ENCODE measurements around the gene EFHC1.

EFHC1 gene

DNA sequence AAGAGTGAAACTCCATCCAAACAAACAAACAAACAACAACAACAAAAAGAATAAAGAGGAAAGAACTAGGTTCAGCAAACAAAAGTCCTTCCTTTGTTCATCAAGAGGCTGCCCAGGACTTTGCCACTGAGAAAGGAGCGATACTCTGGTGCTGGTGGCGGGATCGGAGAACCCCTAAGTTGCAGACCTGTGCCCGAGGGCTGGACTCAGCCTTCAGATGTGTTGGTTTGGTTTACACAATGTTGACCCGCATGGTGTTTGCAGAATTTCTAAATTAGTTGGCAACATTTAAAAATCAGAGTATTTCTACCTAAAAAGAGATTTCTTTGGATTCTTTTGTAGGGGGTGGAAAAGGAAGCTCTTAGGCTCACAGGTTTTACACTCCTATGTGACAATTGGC lies 114.2 kb downstream of the EFHC1 start:
- no peaks in the 10 kb centered on the region for H3K36me3 ChIP-seq (ENCODE audit: low read length)
- no peaks in the 10 kb centered on the region for H3F3A ChIP-seq (ENCODE audit: insufficient read depth)
- H3K4me2 ChIP-seq (ENCODE audit: low read depth, low read length, poor library complexity, severe bottlenecking) = no peak overlapping the region
- H3K27me3 ChIP-seq (ENCODE audit: low read length) = no peaks in the 10 kb centered on the region
- H3K9me2 ChIP-seq (replicated peaks; ENCODE audit: insufficient read depth, low read length) = no peaks in the 10 kb centered on the region
- no peak overlapping the region for H2AFZ ChIP-seq (ENCODE audit: low read depth, low read length, severe bottlenecking)
- no peaks in the 10 kb centered on the region for H3K79me2 ChIP-seq (ENCODE audit: insufficient read depth, low read length)
- H3K9ac ChIP-seq (ENCODE audit: low read length) = no peak overlapping the region
- H3K4me3 ChIP-seq (ENCODE audit: insufficient read depth, low read length, poor library complexity, severe bottlenecking) = no peak overlapping the region
- TF ChIP-seq, protein P1, sequence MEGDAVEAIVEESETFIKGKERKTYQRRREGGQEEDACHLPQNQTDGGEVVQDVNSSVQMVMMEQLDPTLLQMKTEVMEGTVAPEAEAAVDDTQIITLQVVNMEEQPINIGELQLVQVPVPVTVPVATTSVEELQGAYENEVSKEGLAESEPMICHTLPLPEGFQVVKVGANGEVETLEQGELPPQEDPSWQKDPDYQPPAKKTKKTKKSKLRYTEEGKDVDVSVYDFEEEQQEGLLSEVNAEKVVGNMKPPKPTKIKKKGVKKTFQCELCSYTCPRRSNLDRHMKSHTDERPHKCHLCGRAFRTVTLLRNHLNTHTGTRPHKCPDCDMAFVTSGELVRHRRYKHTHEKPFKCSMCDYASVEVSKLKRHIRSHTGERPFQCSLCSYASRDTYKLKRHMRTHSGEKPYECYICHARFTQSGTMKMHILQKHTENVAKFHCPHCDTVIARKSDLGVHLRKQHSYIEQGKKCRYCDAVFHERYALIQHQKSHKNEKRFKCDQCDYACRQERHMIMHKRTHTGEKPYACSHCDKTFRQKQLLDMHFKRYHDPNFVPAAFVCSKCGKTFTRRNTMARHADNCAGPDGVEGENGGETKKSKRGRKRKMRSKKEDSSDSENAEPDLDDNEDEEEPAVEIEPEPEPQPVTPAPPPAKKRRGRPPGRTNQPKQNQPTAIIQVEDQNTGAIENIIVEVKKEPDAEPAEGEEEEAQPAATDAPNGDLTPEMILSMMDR (IDR thresholded peaks at IDR 0.05; ENCODE audit: insufficient read depth, low read length, poor library complexity, severe bottlenecking) = no peak
- TF ChIP-seq EZH2phosphoT487 (conservative IDR thresholded peaks at IDR 0.05; ENCODE audit: low read length) = no peak
- H3K9me3 ChIP-seq (ENCODE audit: insufficient read depth, low read length) = no peaks in the 10 kb centered on the region
- no peak overlapping the region for H3K27ac ChIP-seq (ENCODE audit: low read depth, low read length)
- H4K20me1 ChIP-seq (ENCODE audit: low read depth, low read length) = no peaks in the 10 kb centered on the region

DNA sequence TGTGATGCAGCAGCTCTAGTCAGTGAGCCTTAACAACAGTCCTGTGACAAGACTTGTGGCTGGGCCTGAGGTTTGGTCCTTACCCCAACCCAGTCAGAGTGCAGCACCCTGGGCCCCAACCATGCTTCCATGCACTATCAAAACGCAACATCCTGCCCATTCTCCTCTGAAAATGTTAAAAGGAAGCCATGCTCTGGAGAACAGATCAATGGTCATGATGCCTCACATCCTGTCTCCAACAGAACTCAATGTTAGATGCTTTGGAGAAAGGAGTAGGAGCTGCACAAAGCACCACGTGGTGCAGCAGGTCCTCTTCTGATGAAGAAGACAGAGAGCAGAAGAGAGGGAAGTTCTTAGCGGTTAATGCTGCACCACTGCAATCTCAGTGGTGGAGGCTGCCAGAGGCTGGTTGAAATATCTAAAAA lies 114.8 kb downstream of the EFHC1 start:
- Histone ChIP-seq H3K27me3 (ENCODE audit: low read length) (no peaks in the 10 kb centered on the region), H4K20me1 (ENCODE audit: low read depth, low read length) (no peaks in the 10 kb centered on the region), H3F3A (ENCODE audit: insufficient read depth) (no peaks in the 10 kb centered on the region), H3K27ac (ENCODE audit: low read depth, low read length) (no peak overlapping the region), H3K36me3 (ENCODE audit: low read length) (no peaks in the 10 kb centered on the region), H3K9ac (ENCODE audit: low read length) (no peak overlapping the region), H3K9me2 (replicated peaks; ENCODE audit: insufficient read depth, low read length) (no peaks in the 10 kb centered on the region), H3K9me3 (ENCODE audit: insufficient read depth, low read length) (no peaks in the 10 kb centered on the region), H2AFZ (ENCODE audit: low read depth, low read length, severe bottlenecking) (no peak overlapping the region), H3K4me2 (ENCODE audit: low read depth, low read length, poor library complexity, severe bottlenecking) (no peak overlapping the region), H3K79me2 (ENCODE audit: insufficient read depth, low read length) (no peaks in the 10 kb centered on the region), H3K4me3 (ENCODE audit: insufficient read depth, low read length, poor library complexity, severe bottlenecking) (no peak overlapping the region)
- TF ChIP-seq, protein P1 (IDR thresholded peaks at IDR 0.05; ENCODE audit: insufficient read depth, low read length, poor library complexity, severe bottlenecking) = no peak
- no peak for TF ChIP-seq EZH2phosphoT487 (conservative IDR thresholded peaks at IDR 0.05; ENCODE audit: low read length)

DNA sequence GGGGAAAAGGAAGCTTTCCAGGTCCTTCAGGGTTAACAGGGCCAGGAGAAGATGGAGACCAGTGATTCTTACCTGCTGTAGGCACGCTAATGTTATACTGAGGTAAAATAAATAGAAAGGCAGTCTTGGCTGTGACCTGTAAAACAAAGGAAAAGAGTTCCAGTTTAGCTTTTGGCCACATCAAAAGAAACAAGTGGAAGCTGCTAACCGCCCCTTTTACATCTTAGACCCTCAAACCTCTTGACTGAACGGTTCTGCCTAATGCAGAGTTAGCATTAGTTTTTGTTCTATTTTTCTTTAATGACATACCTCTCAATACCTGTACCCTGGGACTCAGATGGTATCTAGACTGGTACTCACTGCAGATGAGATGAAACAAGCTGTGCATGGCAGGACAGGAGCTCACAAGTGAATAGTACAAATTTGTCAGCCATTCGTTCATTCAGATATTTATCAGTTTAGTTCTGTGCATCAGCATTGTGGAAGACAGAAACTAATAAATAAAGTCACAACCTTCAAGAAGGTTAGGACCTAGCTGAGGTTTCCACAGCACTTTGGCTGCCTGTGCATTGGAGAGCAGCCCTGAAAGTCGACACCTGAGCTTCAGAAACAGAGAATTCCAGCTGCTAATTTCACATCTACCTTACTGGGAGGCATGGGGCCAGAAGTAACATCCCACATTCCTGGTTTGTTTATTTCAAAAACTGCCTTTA lies 115.7 kb downstream of the EFHC1 start:
- no peak overlapping the region for H3K27ac ChIP-seq (ENCODE audit: low read depth, low read length)
- no peaks in the 10 kb centered on the region for H4K20me1 ChIP-seq (ENCODE audit: low read depth, low read length)
- H3K4me2 ChIP-seq (ENCODE audit: low read depth, low read length, poor library complexity, severe bottlenecking) = no peak overlapping the region
- H3K9me2 ChIP-seq (replicated peaks; ENCODE audit: insufficient read depth, low read length) = no peaks in the 10 kb centered on the region
- no peak overlapping the region for H2AFZ ChIP-seq (ENCODE audit: low read depth, low read length, severe bottlenecking)
- no peaks in the 10 kb centered on the region for H3K27me3 ChIP-seq (ENCODE audit: low read length)
- no peaks in the 10 kb centered on the region for H3F3A ChIP-seq (ENCODE audit: insufficient read depth)
- H3K9ac ChIP-seq (ENCODE audit: low read length) = no peak overlapping the region
- no peaks in the 10 kb centered on the region for H3K79me2 ChIP-seq (ENCODE audit: insufficient read depth, low read length)
- TF ChIP-seq, protein P1 (IDR thresholded peaks at IDR 0.05; ENCODE audit: insufficient read depth, low read length, poor library complexity, severe bottlenecking) = no peak
- no peak for TF ChIP-seq EZH2phosphoT487 (conservative IDR thresholded peaks at IDR 0.05; ENCODE audit: low read length)
- no peaks in the 10 kb centered on the region for H3K9me3 ChIP-seq (ENCODE audit: insufficient read depth, low read length)
- H3K36me3 ChIP-seq (ENCODE audit: low read length) = no peaks in the 10 kb centered on the region
- H3K4me3 ChIP-seq (ENCODE audit: insufficient read depth, low read length, poor library complexity, severe bottlenecking) = no peak overlapping the region
